8988T (cell line): Measurements from ENCODE around the gene USPL1.

Experiments
- DNase-seq: peaks from one replicate; pipeline ENCODE4 v3.0.0; 2011

USPL1 gene

GRCh38 chr13:30664689-30665275 lies 47.1 kb downstream of the USPL1 start:
- DNase-seq, result no peak

GRCh38 chr13:30665638-30666037 lies 47.9 kb downstream of the USPL1 start:
- DNase-seq, result no peak

GRCh38 chr13:30666113-30666512 lies 48.4 kb downstream of the USPL1 start:
- DNase-seq, result no peak

GRCh38 chr13:30667014-30667413 lies 49.3 kb downstream of the USPL1 start:
- DNase-seq, result no peak

- DNase-seq, result no peak
These were observed 50.6 kb downstream of the USPL1 start for GRCh38 chr13:30668312-30668711.

- no peak for DNase-seq
These were observed 53.6 kb downstream of the USPL1 start for GRCh38 chr13:30671271-30671815.

GRCh38 chr13:30673669-30674521 lies 56.2 kb downstream of the USPL1 start:
- peak; percentile 82 for DNase-seq

- DNase-seq, result no peak
These were observed 58.0 kb downstream of the USPL1 start for GRCh38 chr13:30675717-30676116.

- no peak for DNase-seq
These were observed 59.0 kb downstream of the USPL1 start for GRCh38 chr13:30676672-30677071.

- DNase-seq, result no peak
These were observed 62.0 kb downstream of the USPL1 start for GRCh38 chr13:30679483-30680330.

GRCh38 chr13:30681843-30682242 lies 64.1 kb downstream of the USPL1 start:
- DNase-seq, result no peak

- no peak for DNase-seq
These were observed 67.7 kb downstream of the USPL1 start for GRCh38 chr13:30685320-30685859.

- DNase-seq, result no peak
These were observed 68.3 kb downstream of the USPL1 start for GRCh38 chr13:30685987-30686386.

- no peak for DNase-seq
These were observed 69.9 kb downstream of the USPL1 start for GRCh38 chr13:30687601-30688000.

- DNase-seq, result no peak
These were observed 72.0 kb downstream of the USPL1 start for GRCh38 chr13:30689752-30690151.

GRCh38 chr13:30690282-30691188 lies 72.8 kb downstream of the USPL1 start:
- DNase-seq, result no peak

GRCh38 chr13:30692113-30692512 lies 74.4 kb downstream of the USPL1 start:
- DNase-seq, result no peak

GRCh38 chr13:30696278-30697176 lies 78.8 kb downstream of the USPL1 start:
- DNase-seq, result no peak

- DNase-seq, result no peak
These were observed 79.6 kb downstream of the USPL1 start for GRCh38 chr13:30697177-30697953.

- no peak for DNase-seq
These were observed 80.3 kb downstream of the USPL1 start for GRCh38 chr13:30697996-30698401.
